Keratinocyte (primary cell): Measurements from ENCODE around the gene PRKN.

Experiments used
- EZH2 ChIP-seq: IDR thresholded peaks from one replicate; pipeline ENCODE4 v1.6.1; 2012; ENCODE audit warnings: inconsistent platforms, mild to moderate bottlenecking, low read length, moderate library complexity
- TF ChIP-seq, protein P1 (sequence below), 3 experiments: IDR thresholded peaks in 1 of 3; conservative IDR thresholded peaks in 1 of 3; optimal IDR thresholded peaks in 1 of 3; 2 replicates in 2 of 3; 3 replicates in 1 of 3; pipeline versions ENCODE3 to v1.5.1; 2011; ENCODE audit warnings: low read length in 3 of 3, mild to moderate bottlenecking in 3 of 3, moderate library complexity in 2 of 3, control low read depth in 1 of 3, inconsistent platforms in 1 of 3; ENCODE audit not compliant: insufficient read depth in 2 of 3; ENCODE audit errors: extremely low read depth in 1 of 3

GRCh38 chr6:161316531-161316930 lies 1411.0 kb downstream of the PRKN start:
- no peak for TF ChIP-seq EZH2
- TF ChIP-seq, protein P1, sequence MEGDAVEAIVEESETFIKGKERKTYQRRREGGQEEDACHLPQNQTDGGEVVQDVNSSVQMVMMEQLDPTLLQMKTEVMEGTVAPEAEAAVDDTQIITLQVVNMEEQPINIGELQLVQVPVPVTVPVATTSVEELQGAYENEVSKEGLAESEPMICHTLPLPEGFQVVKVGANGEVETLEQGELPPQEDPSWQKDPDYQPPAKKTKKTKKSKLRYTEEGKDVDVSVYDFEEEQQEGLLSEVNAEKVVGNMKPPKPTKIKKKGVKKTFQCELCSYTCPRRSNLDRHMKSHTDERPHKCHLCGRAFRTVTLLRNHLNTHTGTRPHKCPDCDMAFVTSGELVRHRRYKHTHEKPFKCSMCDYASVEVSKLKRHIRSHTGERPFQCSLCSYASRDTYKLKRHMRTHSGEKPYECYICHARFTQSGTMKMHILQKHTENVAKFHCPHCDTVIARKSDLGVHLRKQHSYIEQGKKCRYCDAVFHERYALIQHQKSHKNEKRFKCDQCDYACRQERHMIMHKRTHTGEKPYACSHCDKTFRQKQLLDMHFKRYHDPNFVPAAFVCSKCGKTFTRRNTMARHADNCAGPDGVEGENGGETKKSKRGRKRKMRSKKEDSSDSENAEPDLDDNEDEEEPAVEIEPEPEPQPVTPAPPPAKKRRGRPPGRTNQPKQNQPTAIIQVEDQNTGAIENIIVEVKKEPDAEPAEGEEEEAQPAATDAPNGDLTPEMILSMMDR (optimal IDR thresholded peaks at IDR 0.05 in 1 of 3, IDR thresholded peaks at IDR 0.05 in 1 of 3, conservative IDR thresholded peaks at IDR 0.05 in 1 of 3; ENCODE audit: extremely low read depth in 1 of 3, insufficient read depth in 2 of 3, low read length in 3 of 3), result no peak
